ENCODE data around the gene KLK6. TPM values are rescaled to one million over a fixed set of nuclear protein-coding genes. Genes with fewer than 3 reads are reported as not detected.

Gene KLK6
- total RNA-seq, 2 donors from 2014 or later: not detected

DNA sequence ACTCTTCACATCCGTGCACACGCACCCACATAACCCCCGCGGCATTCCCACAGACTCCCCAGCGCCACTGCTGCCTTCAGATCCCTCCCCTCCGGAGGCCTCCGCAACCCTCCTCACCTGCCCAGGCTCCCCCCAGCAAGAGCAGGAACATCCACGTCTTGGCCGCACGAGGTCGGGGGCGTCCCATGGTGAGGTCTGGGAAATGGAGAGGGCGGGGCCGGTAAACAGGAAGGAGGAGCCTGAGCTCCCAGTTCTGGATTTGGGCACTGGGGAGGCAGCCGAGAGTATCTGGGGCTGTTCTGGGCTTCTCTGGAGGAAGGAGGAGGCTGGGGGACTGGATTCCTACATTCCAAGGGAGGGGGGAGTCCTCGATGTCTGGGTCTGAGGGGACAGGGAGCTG is 31.6 kb upstream of the KLK6 start:
- TF ChIP-seq, protein P1, sequence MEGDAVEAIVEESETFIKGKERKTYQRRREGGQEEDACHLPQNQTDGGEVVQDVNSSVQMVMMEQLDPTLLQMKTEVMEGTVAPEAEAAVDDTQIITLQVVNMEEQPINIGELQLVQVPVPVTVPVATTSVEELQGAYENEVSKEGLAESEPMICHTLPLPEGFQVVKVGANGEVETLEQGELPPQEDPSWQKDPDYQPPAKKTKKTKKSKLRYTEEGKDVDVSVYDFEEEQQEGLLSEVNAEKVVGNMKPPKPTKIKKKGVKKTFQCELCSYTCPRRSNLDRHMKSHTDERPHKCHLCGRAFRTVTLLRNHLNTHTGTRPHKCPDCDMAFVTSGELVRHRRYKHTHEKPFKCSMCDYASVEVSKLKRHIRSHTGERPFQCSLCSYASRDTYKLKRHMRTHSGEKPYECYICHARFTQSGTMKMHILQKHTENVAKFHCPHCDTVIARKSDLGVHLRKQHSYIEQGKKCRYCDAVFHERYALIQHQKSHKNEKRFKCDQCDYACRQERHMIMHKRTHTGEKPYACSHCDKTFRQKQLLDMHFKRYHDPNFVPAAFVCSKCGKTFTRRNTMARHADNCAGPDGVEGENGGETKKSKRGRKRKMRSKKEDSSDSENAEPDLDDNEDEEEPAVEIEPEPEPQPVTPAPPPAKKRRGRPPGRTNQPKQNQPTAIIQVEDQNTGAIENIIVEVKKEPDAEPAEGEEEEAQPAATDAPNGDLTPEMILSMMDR (IDR thresholded peaks at IDR 0.05): no peak
- Histone ChIP-seq H3K9me3 (no peaks in the 10 kb centered on the region), H3K36me3 (no peaks in the 10 kb centered on the region), H3K4me3 (no peak overlapping the region), H3K27ac (no peak overlapping the region), H3K4me1 (ENCODE audit: control insufficient read depth in 1 of 2, low read depth in 2 of 2) (no peaks in the 10 kb centered on the region), H3K27me3 (replicated peaks; ENCODE audit: insufficient read depth) (no peaks in the 10 kb centered on the region)
- DNase-seq (ENCODE audit: low spot score) (no peak), ATAC-seq (ENCODE audit: insufficient number of reproducible peaks, low FRiP score, low read depth) (no peak)

DNA sequence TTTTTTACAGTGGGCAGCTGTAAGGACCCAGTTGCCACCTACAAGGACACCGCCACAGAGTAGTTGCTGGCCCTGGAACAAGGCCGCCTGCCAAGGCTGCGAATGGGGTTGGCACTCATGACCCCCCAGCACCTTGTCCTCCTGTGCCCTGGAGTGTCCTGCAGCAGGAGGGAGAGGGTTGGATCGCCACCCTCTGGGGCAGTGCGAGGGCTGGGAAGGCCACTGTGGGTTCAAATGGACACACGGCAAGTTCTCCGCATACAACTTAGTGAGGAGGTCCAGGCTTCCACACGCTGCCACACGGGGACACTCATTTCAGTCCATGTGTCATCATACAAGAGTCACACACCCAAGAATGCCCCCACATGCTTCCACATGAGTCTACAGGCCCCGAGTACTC is 31.0 kb upstream of the KLK6 start:
- ATAC-seq (ENCODE audit: insufficient number of reproducible peaks, low FRiP score, low read depth): no peak
- H3K4me1 ChIP-seq (ENCODE audit: control insufficient read depth in 1 of 2, low read depth in 2 of 2): no peaks in the 10 kb centered on the region
- no peaks in the 10 kb centered on the region for H3K9me3 ChIP-seq
- no peak overlapping the region for H3K4me3 ChIP-seq
- no peak for DNase-seq (ENCODE audit: low spot score)
- TF ChIP-seq, protein P1 (IDR thresholded peaks at IDR 0.05): no peak
- no peak overlapping the region for H3K27ac ChIP-seq
- no peaks in the 10 kb centered on the region for H3K27me3 ChIP-seq (replicated peaks; ENCODE audit: insufficient read depth)
- no peaks in the 10 kb centered on the region for H3K36me3 ChIP-seq

DNA sequence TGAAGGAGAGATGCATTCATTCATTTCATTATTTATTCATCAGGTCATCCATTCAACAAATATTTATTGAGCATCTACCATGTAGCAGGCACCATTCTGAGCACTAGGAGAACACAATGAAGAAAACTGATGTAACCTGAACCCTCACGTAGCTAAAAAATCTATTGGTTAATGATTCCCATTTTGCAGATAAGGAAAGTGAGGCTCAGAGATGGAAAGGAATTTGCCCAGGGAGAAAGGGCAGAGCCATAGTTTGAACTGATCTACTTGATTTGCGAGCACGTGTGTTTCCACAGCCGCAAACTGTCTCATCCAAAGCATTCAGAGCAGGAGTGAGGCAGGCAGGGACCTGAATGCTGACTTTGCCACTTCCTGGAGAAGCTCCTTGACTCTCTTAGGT is 29.3 kb upstream of the KLK6 start:
- TF ChIP-seq, protein P1 (IDR thresholded peaks at IDR 0.05): no peak
- DNase-seq (ENCODE audit: low spot score): no peak
- no peaks in the 10 kb centered on the region for H3K27me3 ChIP-seq (replicated peaks; ENCODE audit: insufficient read depth)

DNA sequence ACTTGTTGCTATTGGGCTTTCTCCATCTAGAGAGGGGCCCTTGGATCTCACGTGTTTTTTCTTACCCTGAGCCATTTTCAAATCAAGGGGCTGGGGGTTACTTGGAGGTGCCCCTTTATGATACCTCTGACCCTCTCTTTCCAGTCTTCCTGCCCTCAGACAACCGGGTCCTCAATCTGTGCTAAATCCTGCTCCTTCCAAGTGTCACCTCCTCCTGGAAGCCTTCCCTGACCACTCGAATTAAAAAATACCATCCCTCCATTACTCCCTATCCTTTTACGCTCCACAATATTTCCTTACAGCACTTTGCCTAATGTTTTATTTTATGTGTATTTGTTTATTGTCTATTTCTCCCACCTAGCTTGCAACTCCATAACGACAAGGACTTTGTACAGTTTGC is 28.7 kb upstream of the KLK6 start:
- TF ChIP-seq, protein P1 (IDR thresholded peaks at IDR 0.05): no peak
- DNase-seq (ENCODE audit: low spot score) (no peak), ATAC-seq (ENCODE audit: insufficient number of reproducible peaks, low FRiP score, low read depth) (no peak)
- no peaks in the 10 kb centered on the region for H3K36me3 ChIP-seq
- no peaks in the 10 kb centered on the region for H3K4me1 ChIP-seq (ENCODE audit: control insufficient read depth in 1 of 2, low read depth in 2 of 2)
- no peak overlapping the region for H3K4me3 ChIP-seq
- no peaks in the 10 kb centered on the region for H3K9me3 ChIP-seq
- H3K27ac ChIP-seq: no peak overlapping the region
- no peaks in the 10 kb centered on the region for H3K27me3 ChIP-seq (replicated peaks; ENCODE audit: insufficient read depth)

More for the DNA sequence above, 29.3 kb upstream of the KLK6 start:
- Histone ChIP-seq H3K9me3 (no peaks in the 10 kb centered on the region), H3K4me3 (no peak overlapping the region), H3K36me3 (no peaks in the 10 kb centered on the region), H3K27ac (no peak overlapping the region), H3K4me1 (ENCODE audit: control insufficient read depth in 1 of 2, low read depth in 2 of 2) (no peaks in the 10 kb centered on the region)
- no peak for ATAC-seq (ENCODE audit: insufficient number of reproducible peaks, low FRiP score, low read depth)

DNA sequence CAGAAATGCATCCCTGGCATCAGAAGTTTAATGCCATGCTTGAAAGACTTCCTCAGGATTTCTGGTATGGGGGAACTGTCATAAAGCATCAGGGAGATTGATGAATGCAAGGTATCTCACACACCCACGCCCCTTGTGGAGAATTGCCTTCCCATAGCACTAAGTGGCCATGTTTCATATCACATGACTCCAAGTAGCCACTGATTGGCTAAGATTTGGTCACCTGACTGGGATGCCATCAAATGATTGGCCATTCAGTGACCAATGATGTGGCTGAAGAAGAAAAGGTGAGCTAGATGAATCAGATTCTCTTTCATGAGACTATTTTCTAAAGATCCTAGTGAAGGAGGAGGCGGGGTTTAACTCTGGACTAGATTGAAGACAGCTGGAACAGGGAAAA is 24.7 kb upstream of the KLK6 start:
- no peak overlapping the region for H3K4me3 ChIP-seq
- H3K9me3 ChIP-seq: no peaks in the 10 kb centered on the region
- no peaks in the 10 kb centered on the region for H3K4me1 ChIP-seq (ENCODE audit: control insufficient read depth in 1 of 2, low read depth in 2 of 2)
- DNase-seq (ENCODE audit: low spot score) (no peak), ATAC-seq (ENCODE audit: insufficient number of reproducible peaks, low FRiP score, low read depth) (no peak)
- no peaks in the 10 kb centered on the region for H3K36me3 ChIP-seq
- TF ChIP-seq, protein P1 (IDR thresholded peaks at IDR 0.05): no peak
- no peaks in the 10 kb centered on the region for H3K27me3 ChIP-seq (replicated peaks; ENCODE audit: insufficient read depth)
- H3K27ac ChIP-seq: no peak overlapping the region
